ENCODE results near the gene FOXD4L1. TPM values are rescaled to one million over a fixed set of nuclear protein-coding genes. Genes with fewer than 3 reads are reported as not detected.
"Not testable (repeated sequence)": the region's sequence is repeated elsewhere in the genome, so short reads cannot be mapped to it uniquely, and the experiment has no call there.

Gene FOXD4L1
- total and polyA plus RNA-seq, 2 donors (not counting 1 experiment from before 2014, with no cell fraction given): 0.17 TPM; not detected in 1

DNA sequence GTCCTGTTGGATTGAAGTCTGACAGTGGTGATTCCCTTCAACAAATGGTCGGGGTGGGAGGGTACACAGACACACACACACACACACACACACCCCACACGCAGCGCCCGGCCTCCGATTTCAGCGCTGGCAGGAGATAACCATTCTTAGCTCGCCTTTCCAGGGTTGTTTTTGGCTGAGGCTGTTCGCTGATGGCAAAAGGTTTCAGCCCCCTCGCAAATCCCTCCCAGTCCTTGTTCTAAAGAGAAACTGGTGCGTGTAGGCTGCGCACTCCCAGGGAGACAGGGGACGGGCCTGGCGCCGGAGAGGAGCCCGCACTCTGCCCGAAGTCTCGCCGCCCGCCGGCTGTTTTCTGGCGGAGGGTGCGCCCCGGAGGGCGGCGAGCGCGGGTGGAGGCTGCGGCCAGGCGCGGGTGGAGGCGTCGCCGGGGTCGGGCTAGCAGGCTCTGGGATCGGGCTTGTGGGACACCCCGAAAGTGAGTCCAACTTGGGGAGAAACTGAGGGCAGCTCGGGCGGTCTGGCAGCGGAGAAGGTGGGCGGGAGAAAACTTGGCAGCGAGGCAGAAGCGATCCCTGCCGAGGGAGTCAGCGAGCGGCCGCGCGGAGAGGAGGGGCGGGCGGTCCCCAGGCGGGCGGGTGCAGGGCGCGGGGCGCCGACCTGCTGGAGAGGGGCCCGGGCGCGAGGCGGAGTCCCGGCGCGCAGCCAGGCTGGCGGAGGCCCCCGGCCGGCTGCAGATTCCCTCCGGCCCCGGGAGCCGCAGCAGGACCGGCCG, 42.9 kb downstream of the FOXD4L1 start:
- Histone ChIP-seq H3K9ac (ENCODE audit: insufficient read depth, low read length) (peak overlapping the region; percentile 84), H3K4me3 (replicated peaks in 1 of 4; ENCODE audit: control extremely low read depth in 1 of 4, insufficient read depth in 1 of 4, low read depth in 3 of 4, low read length in 4 of 4) (peak overlapping the region; percentile 36 to 68 (median 48)), H3K27ac (ENCODE audit: insufficient read depth, low read length) (peak overlapping the region; percentile 84), H3K4me2 (ENCODE audit: extremely low read depth, insufficient read depth, low read length) (peak overlapping the region; percentile 15)
- H2AFZ ChIP-seq (ENCODE audit: low read length); H3K79me2 ChIP-seq (ENCODE audit: control insufficient read depth, insufficient read depth, low read length); H3K27me3 ChIP-seq (ENCODE audit: control insufficient read depth, insufficient read depth, low read length); H4K20me1 ChIP-seq (ENCODE audit: control insufficient read depth, extremely low read depth, insufficient read depth, low read length); H3K36me3 ChIP-seq (ENCODE audit: control insufficient read depth, insufficient read depth, low read length); H3K4me1 ChIP-seq (ENCODE audit: control insufficient read depth, extremely low read depth, insufficient read depth, low read length); H3K9me3 ChIP-seq (ENCODE audit: control insufficient read depth, insufficient read depth, low read depth, low read length): not testable (repeated sequence)
- peak; percentile 20 to 46 for DNase-seq (ENCODE audit: low read depth in 2 of 2)

DNA sequence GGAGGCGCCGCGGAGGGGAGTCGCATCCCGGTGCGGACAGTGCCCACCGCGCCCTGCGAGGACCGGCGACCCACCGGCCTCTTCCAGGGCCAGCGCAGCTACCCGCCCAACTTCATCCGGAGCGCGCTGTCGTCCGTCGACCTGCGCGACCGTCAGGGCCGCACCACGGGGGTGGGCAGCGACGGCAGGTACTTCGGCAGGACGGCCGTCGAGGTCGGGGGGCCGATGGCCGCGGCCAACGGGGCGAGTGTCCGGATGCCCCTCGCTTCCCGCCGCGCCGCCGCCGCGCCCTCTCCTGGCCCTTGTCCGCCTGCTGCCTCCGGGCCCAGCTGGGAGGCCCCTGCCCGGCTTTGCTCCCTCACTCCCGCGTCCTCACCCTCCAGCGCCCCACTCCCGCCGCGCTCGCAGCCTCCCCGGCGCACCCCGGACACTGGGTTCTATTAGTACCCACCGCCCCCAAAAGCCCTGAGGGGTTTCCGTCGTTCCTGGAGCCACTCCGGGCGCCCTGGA, 43.6 kb downstream of the FOXD4L1 start:
- H3K36me3 ChIP-seq (ENCODE audit: control insufficient read depth, insufficient read depth, low read length); H4K20me1 ChIP-seq (ENCODE audit: control insufficient read depth, extremely low read depth, insufficient read depth, low read length); H3K4me1 ChIP-seq (ENCODE audit: control insufficient read depth, extremely low read depth, insufficient read depth, low read length); DNase-seq (ENCODE audit: low read depth in 2 of 2); H3K9me3 ChIP-seq (ENCODE audit: control insufficient read depth, insufficient read depth, low read depth, low read length); H2AFZ ChIP-seq (ENCODE audit: low read length); H3K27me3 ChIP-seq (ENCODE audit: control insufficient read depth, insufficient read depth, low read length); H3K79me2 ChIP-seq (ENCODE audit: control insufficient read depth, insufficient read depth, low read length); H3K4me2 ChIP-seq (ENCODE audit: extremely low read depth, insufficient read depth, low read length): not testable (repeated sequence)
- Histone ChIP-seq H3K4me3 (replicated peaks in 1 of 4; ENCODE audit: control extremely low read depth in 1 of 4, insufficient read depth in 1 of 4, low read depth in 3 of 4, low read length in 4 of 4) (peak overlapping the region in 3 of 4 experiments; percentile 26 to 68 (median 53)), H3K27ac (ENCODE audit: insufficient read depth, low read length) (peak overlapping the region; percentile 51), H3K9ac (ENCODE audit: insufficient read depth, low read length) (peak overlapping the region; percentile 84)

DNA sequence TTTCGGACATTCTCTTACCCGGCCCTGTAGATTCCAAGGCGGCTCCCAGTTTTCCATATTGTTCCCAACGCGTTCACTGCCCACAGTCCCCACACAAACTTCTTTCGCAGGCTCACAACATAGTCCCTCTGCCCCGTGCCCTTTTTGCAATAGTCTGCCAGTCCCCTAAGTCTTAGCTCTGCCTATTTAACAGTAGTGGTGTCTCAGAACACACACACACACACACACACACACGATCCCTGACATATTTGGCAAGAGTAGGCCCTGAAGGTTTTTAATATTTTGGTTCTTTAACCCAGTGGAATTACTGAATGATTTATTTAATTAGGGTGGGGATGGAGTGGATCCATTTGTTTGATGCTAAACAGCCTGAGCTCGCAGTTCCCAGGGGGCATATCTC, 44.1 kb downstream of the FOXD4L1 start:
- not testable (repeated sequence) for H3K79me2 ChIP-seq (ENCODE audit: control insufficient read depth, insufficient read depth, low read length); H2AFZ ChIP-seq (ENCODE audit: low read length); H3K9ac ChIP-seq (ENCODE audit: insufficient read depth, low read length); H4K20me1 ChIP-seq (ENCODE audit: control insufficient read depth, extremely low read depth, insufficient read depth, low read length); H3K4me1 ChIP-seq (ENCODE audit: control insufficient read depth, extremely low read depth, insufficient read depth, low read length); H3K27me3 ChIP-seq (ENCODE audit: control insufficient read depth, insufficient read depth, low read length); H3K36me3 ChIP-seq (ENCODE audit: control insufficient read depth, insufficient read depth, low read length); H3K9me3 ChIP-seq (ENCODE audit: control insufficient read depth, insufficient read depth, low read depth, low read length)
- H3K4me3 ChIP-seq (replicated peaks in 1 of 4; ENCODE audit: control extremely low read depth in 1 of 4, insufficient read depth in 1 of 4, low read depth in 3 of 4, low read length in 4 of 4): peak overlapping the region; percentile 10 to 68 (median 27)
- H3K4me2 ChIP-seq (ENCODE audit: extremely low read depth, insufficient read depth, low read length): peak overlapping the region; percentile 44
- H3K27ac ChIP-seq (ENCODE audit: insufficient read depth, low read length): peak overlapping the region; percentile 51
- peak in 1 of 2 donors; percentile 47 for DNase-seq (ENCODE audit: low read depth in 2 of 2)

Other genes with a start within 250 kb of the FOXD4L1 start
- 0.50 and 0.51 TPM in 2 replicates for gene PAX8, start 219.7 kb upstream of the FOXD4L1 start, total RNA-seq
- gene PAX8, start 219.7 kb upstream of the FOXD4L1 start, polyA plus RNA-seq: 0.26 and 0.28 TPM in 2 replicates
- gene ZNG1B, start 61.0 kb upstream of the FOXD4L1 start, total RNA-seq: 29.0 and 36.8 TPM in 2 replicates
- 23.9 and 25.4 TPM in 2 replicates for gene ZNG1B, start 61.0 kb upstream of the FOXD4L1 start, polyA plus RNA-seq
- 6.9 and 11.7 TPM in 2 replicates for gene RABL2A, start 128.6 kb downstream of the FOXD4L1 start, total RNA-seq
- gene RABL2A, start 128.6 kb downstream of the FOXD4L1 start, polyA plus RNA-seq: 6.4 and 7.4 TPM in 2 replicates

Data from fibroblast of lung (primary cell).